Skeletal muscle satellite cell (primary cell): ENCODE data around the gene KRTAP10-6.
"Not testable (repeated sequence)": the region's sequence is repeated elsewhere in the genome, so short reads cannot be mapped to it uniquely, and the experiment has no call there.

Experiments used
- H3K27me3 ChIP-seq: 2 replicates; pipeline ENCODE4 v1.7.0; 2013; ENCODE audit warnings: low read length; ENCODE audit not compliant: control insufficient read depth, insufficient read depth
- H3K36me3 ChIP-seq: 2 replicates; pipeline ENCODE4 v1.7.0; 2013; ENCODE audit warnings: mild to moderate bottlenecking, control low read depth, low read length; ENCODE audit not compliant: insufficient read depth
- H3K4me1 ChIP-seq: 2 replicates; pipeline ENCODE4 v1.7.0; 2013; ENCODE audit warnings: low read length; ENCODE audit not compliant: control insufficient read depth, insufficient read depth
- H3K4me2 ChIP-seq: 2 replicates; pipeline ENCODE4 v1.7.0; 2013; ENCODE audit warnings: mild to moderate bottlenecking, low read length
- H3K4me3 ChIP-seq: 2 replicates; pipeline ENCODE4 v1.7.0; 2013; ENCODE audit warnings: low read length
- H3K9ac ChIP-seq: 2 replicates; pipeline ENCODE4 v1.7.0; 2013; ENCODE audit warnings: mild to moderate bottlenecking, low read depth, low read length, moderate library complexity
- H3K9me3 ChIP-seq: replicated peaks from 2 replicates; pipeline ENCODE4 v1.7.0; 2013; ENCODE audit warnings: mild to moderate bottlenecking, control low read depth, low read length

Gene KRTAP10-6

GRCh38 chr21:44615911-44616590, 23.7 kb upstream of the KRTAP10-6 start:
- Histone ChIP-seq H3K4me3 (no peak overlapping the region), H3K27me3 (peaks cover 29% of the 10 kb centered on the region), H3K4me1 (no peaks in the 10 kb centered on the region), H3K4me2 (no peak overlapping the region), H3K9ac (no peak overlapping the region), H3K9me3 (peaks cover 3% of the 10 kb centered on the region), H3K36me3 (no peaks in the 10 kb centered on the region)

GRCh38 chr21:44615466-44615865, 23.2 kb upstream of the KRTAP10-6 start:
- Histone ChIP-seq H3K27me3 (peaks cover 29% of the 10 kb centered on the region), H3K4me3 (no peak overlapping the region)

GRCh38 chr21:44614961-44615391, 22.7 kb upstream of the KRTAP10-6 start:
- Histone ChIP-seq H3K9ac (no peak overlapping the region), H3K4me2 (no peak overlapping the region), H3K4me3 (no peak overlapping the region), H3K27me3 (peaks cover 29% of the 10 kb centered on the region), H3K9me3 (peaks cover 3% of the 10 kb centered on the region), H3K36me3 (no peaks in the 10 kb centered on the region), H3K4me1 (no peaks in the 10 kb centered on the region)

More at GRCh38 chr21:44615466-44615865, 23.2 kb upstream of the KRTAP10-6 start:
- no peak overlapping the region for H3K9ac ChIP-seq
- H3K4me1 ChIP-seq: no peaks in the 10 kb centered on the region
- H3K36me3 ChIP-seq: no peaks in the 10 kb centered on the region
- H3K4me2 ChIP-seq: no peak overlapping the region
- peaks cover 3% of the 10 kb centered on the region for H3K9me3 ChIP-seq

GRCh38 chr21:44614161-44614631, 21.9 kb upstream of the KRTAP10-6 start:
- Histone ChIP-seq H3K9ac (no peak overlapping the region), H3K4me3 (no peak overlapping the region), H3K27me3 (peaks cover 29% of the 10 kb centered on the region), H3K9me3 (peaks cover 3% of the 10 kb centered on the region), H3K36me3 (no peaks in the 10 kb centered on the region), H3K4me2 (no peak overlapping the region), H3K4me1 (no peaks in the 10 kb centered on the region)

GRCh38 chr21:44613386-44614155, 21.3 kb upstream of the KRTAP10-6 start:
- no peak overlapping the region for H3K9ac ChIP-seq
- H3K4me3 ChIP-seq: no peak overlapping the region
- H3K27me3 ChIP-seq: peaks cover 32% of the 10 kb centered on the region
- H3K36me3 ChIP-seq: no peaks in the 10 kb centered on the region
- H3K4me1 ChIP-seq: no peaks in the 10 kb centered on the region
- H3K4me2 ChIP-seq: no peak overlapping the region
- H3K9me3 ChIP-seq: peaks cover 3% of the 10 kb centered on the region

- no peaks in the 10 kb centered on the region for H3K36me3 ChIP-seq
- no peak overlapping the region for H3K9ac ChIP-seq
- no peaks in the 10 kb centered on the region for H3K4me1 ChIP-seq
- no peak overlapping the region for H3K4me2 ChIP-seq
- H3K4me3 ChIP-seq: no peak overlapping the region
- peaks cover 3% of the 10 kb centered on the region for H3K9me3 ChIP-seq
- H3K27me3 ChIP-seq: peaks cover 28% of the 10 kb centered on the region
Observed at GRCh38 chr21:44612669-44613229, 20.4 kb upstream of the KRTAP10-6 start.

GRCh38 chr21:44612029-44612486, 19.8 kb upstream of the KRTAP10-6 start, which contains the start of gene KRTAP10-8:
Gene KRTAP10-8 (plus strand): TSS chr21:44612079. CDS start chr21:44612101, 22 bp downstream.
- no peak within 1 kb of the TSS for H3K4me3 ChIP-seq
- H3K36me3 ChIP-seq: no peaks in the 10 kb centered on the region
- H3K9me3 ChIP-seq: peaks cover 3% of the 10 kb centered on the region
- H3K4me1 ChIP-seq: no peaks in the 10 kb centered on the region
- H3K4me2 ChIP-seq: no peak within 1 kb of the TSS
- no peak within 1 kb of the TSS for H3K9ac ChIP-seq
- H3K27me3 ChIP-seq: peaks cover 22% of the 10 kb centered on the region

- Histone ChIP-seq H3K36me3 (no peaks in the 10 kb centered on the region), H3K4me2 (no peak overlapping the region), H3K27me3 (peaks cover 17% of the 10 kb centered on the region), H3K9me3 (peaks cover 3% of the 10 kb centered on the region), H3K4me1 (no peaks in the 10 kb centered on the region), H3K9ac (no peak overlapping the region), H3K4me3 (no peak overlapping the region)
Observed at GRCh38 chr21:44611551-44611950, 19.2 kb upstream of the KRTAP10-6 start.

GRCh38 chr21:44610157-44610843, 18.0 kb upstream of the KRTAP10-6 start:
- H3K9ac ChIP-seq, H3K9me3 ChIP-seq, H3K4me3 ChIP-seq, H3K36me3 ChIP-seq, H3K4me2 ChIP-seq, H3K4me1 ChIP-seq: not testable (repeated sequence)
- peaks cover 13% of the 10 kb centered on the region for H3K27me3 ChIP-seq

- no peak overlapping the region for H3K9ac ChIP-seq
- H3K4me2 ChIP-seq: no peak overlapping the region
- H3K36me3 ChIP-seq: no peaks in the 10 kb centered on the region
- peaks cover 24% of the 10 kb centered on the region for H3K27me3 ChIP-seq
- peaks cover 3% of the 10 kb centered on the region for H3K9me3 ChIP-seq
- no peak overlapping the region for H3K4me3 ChIP-seq
- no peaks in the 10 kb centered on the region for H3K4me1 ChIP-seq
Observed at GRCh38 chr21:44609193-44609592, 16.9 kb upstream of the KRTAP10-6 start.

- no peak overlapping the region for H3K9ac ChIP-seq
- no peaks in the 10 kb centered on the region for H3K4me1 ChIP-seq
- H3K27me3 ChIP-seq: peaks cover 40% of the 10 kb centered on the region
- H3K4me2 ChIP-seq: no peak overlapping the region
- no peaks in the 10 kb centered on the region for H3K9me3 ChIP-seq
- no peak overlapping the region for H3K4me3 ChIP-seq
- H3K36me3 ChIP-seq: no peaks in the 10 kb centered on the region
Observed at GRCh38 chr21:44606495-44606894, 14.2 kb upstream of the KRTAP10-6 start.
